ENCODE results near the gene PILRB. TPM values are rescaled to one million over a fixed set of nuclear protein-coding genes. Genes with fewer than 3 reads are reported as not detected.
"Not testable (repeated sequence)": the region's sequence is repeated elsewhere in the genome, so short reads cannot be mapped to it uniquely, and the experiment has no call there.

The PILRB gene
- total RNA-seq, 1 donor from 2014 or later: 3.4 TPM

DNA sequence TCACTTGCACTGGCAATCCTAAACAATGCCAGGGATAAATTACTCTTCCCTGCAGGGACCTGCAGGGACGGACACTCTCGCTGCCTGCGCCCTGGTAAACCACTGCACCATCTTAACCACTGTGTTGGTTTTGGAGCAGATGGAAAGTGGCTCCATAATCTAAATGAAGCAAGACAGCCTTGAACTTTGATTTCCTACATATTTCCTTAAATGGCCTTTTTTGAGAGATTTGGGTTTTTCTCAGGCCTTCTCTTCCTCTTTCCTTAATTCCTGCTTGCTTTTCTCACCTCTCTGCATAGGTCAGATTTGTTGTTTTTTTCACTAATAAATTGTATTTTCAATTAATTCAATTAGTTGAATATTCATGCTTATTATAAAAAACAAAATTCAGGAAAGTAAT lies 18.1 kb downstream of the PILRB start:
- no peak for DNase-seq (ENCODE audit: low read depth, low spot score)

GRCh38 chr7:100378114-100378755 lies 20.3 kb downstream of the PILRB start:
- no peak for DNase-seq (ENCODE audit: low read depth, low spot score)

DNA sequence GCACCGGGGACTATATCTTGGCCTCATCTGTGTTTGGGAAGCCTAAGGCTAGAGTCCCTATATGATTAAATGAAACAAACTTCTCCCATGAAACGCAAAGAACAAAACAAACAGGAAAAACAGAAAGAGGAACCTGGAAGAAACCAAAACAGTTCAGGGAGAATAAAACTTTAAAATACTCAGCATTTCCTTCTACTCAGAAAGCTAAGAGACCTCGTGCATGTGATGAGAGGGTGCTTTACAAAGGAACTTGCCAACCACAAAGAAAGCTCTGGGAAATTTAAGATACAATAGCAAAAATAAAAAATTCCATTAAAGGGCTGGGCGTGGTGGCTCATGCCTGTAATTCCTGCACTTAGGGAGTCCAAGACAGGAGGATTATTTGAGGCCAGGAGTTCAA lies 22.3 kb downstream of the PILRB start:
- no peak for DNase-seq (ENCODE audit: low read depth, low spot score)

GRCh38 chr7:100381531-100382233 lies 23.8 kb downstream of the PILRB start:
- DNase-seq (ENCODE audit: low read depth, low spot score): not testable (repeated sequence)

DNA sequence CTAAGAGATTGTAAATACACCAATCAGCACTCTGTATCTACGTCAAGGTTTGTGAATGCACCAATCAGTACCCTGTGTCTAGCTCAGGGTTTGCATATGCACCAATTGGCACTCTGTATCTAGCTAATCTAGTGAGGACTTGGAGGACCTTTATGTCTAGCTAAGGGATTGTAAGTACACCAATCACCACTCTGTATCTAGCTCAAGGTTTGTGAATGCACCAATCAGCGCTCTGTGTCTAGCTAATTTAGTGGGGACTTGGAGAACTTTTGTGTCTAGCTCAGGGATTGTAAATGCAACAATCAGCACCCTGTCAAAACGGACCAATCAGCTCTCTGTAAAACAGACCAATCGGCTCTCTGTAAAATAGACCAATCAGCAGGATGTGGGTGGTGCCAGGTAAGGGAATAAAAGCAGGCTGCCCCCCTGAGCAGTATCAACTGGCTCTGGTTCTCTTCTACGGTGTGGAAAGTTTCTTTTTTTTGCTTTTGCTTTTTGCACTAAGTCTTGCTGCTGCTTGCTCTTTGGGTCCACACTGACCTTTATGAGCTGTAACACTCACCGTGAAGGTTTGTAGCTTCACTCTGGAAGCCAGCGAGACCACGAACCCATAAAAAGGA lies 24.4 kb downstream of the PILRB start:
- not testable (repeated sequence) for DNase-seq (ENCODE audit: low read depth, low spot score)

GRCh38 chr7:100384628-100385294 lies 26.8 kb downstream of the PILRB start:
- no peak for DNase-seq (ENCODE audit: low read depth, low spot score)

GRCh38 chr7:100386940-100387339 lies 29.0 kb downstream of the PILRB start:
- DNase-seq (ENCODE audit: low read depth, low spot score): no peak

- no peak for DNase-seq (ENCODE audit: low read depth, low spot score)
Measured at GRCh38 chr7:100387695-100388094, 29.8 kb downstream of the PILRB start.

- no peak for DNase-seq (ENCODE audit: low read depth, low spot score)
Measured at GRCh38 chr7:100389437-100390088, 31.6 kb downstream of the PILRB start.

- no peak for DNase-seq (ENCODE audit: low read depth, low spot score)
Measured at GRCh38 chr7:100390286-100391009, 32.5 kb downstream of the PILRB start.

- no peak for DNase-seq (ENCODE audit: low read depth, low spot score)
Measured at GRCh38 chr7:100393233-100393905, 35.5 kb downstream of the PILRB start.

- DNase-seq (ENCODE audit: low read depth, low spot score): no peak
Measured at GRCh38 chr7:100394077-100394476, 36.2 kb downstream of the PILRB start.

- no peak for DNase-seq (ENCODE audit: low read depth, low spot score)
Measured at GRCh38 chr7:100396421-100396982, 38.6 kb downstream of the PILRB start.

DNA sequence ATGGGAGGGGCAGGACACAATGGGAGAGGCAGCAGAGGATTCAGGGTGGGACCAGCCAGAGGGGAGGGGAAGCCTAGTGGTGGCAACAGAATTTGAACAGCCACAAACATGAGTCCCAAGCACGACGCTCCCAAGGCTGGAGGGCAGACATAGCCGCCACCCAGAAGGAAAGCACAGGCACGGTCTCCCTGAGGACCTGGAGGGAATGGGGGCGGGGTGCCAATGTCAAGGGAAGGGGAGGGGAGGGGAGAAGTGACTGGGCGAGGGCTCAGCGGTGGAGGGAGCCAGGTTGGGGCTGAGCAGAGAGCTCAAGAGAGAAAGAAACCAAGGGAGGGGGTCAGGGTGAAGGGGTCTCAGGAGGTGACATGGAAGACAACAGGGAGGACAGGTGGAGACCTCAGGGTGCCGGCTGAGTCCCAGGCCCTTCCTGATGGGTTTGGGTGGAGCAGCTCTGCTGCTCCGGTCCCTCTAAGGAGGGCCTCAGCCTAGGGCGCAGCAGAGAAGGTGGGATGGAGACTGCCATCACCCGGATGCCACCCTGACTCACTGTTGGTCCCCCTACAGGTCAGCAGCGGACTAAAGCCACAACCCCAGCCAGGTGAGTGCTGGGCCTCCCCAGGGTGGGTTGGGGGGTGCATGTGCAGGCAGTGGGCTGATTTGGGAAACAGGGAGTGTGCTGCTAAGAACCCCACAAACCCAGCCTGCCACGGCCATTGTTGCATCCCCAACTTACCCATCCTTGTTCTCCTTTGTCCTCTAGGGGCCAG lies 39.6 kb downstream of the PILRB start:
- DNase-seq (ENCODE audit: low read depth, low spot score): no peak

- DNase-seq (ENCODE audit: low read depth, low spot score): no peak
Measured at GRCh38 chr7:100398239-100398638, 40.3 kb downstream of the PILRB start.

- no peak for DNase-seq (ENCODE audit: low read depth, low spot score)
Measured at GRCh38 chr7:100400041-100400440, 42.1 kb downstream of the PILRB start.

- no peak for DNase-seq (ENCODE audit: low read depth, low spot score)
Measured at GRCh38 chr7:100400656-100401055, 42.7 kb downstream of the PILRB start.

- DNase-seq (ENCODE audit: low read depth, low spot score): no peak
Measured at GRCh38 chr7:100401811-100402210, 43.9 kb downstream of the PILRB start.

- DNase-seq (ENCODE audit: low read depth, low spot score): no peak
Measured at GRCh38 chr7:100402241-100402640, 44.3 kb downstream of the PILRB start.
